HS-5 (cell line): ENCODE data around the gene RPS19.
"Not testable (repeated sequence)": the region's sequence is repeated elsewhere in the genome, so short reads cannot be mapped to it uniquely, and the experiment has no call there.

Source experiments
- DNase-seq: peaks from one replicate; pipeline ENCODE4 v3.0.0-alpha.2; 2012; ENCODE audit warnings: low read depth

RPS19 gene

DNA sequence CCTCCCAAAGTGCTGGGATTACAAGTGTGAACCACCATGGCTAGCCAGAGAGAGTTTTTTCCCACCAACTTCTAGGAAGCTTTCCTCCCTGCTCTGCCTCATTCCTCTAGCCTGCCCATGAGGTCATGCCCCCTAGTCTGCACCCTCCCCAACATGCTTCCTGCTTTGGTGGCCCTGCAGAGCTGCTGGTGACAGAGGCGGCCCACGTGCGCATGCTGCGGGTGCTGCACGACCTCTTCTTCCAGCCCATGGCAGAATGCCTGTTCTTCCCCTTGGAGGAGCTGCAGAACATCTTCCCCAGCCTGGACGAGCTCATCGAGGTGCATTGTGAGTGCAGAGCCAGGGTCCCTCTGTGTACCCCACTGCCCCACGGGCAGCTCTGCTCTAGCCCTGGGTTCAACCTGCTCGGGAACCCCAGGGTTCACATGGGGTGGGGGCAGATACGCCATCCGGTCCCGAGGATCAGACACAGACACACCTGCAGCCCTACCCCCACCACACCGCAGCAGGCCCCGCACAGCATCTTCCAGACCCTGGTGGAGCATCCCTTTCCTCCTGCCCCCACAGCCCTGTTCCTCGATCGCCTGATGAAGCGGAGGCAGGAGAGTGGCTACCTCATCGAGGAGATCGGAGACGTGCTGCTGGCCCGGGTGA, 41.8 kb downstream of the RPS19 start:
- no peak for DNase-seq

DNA sequence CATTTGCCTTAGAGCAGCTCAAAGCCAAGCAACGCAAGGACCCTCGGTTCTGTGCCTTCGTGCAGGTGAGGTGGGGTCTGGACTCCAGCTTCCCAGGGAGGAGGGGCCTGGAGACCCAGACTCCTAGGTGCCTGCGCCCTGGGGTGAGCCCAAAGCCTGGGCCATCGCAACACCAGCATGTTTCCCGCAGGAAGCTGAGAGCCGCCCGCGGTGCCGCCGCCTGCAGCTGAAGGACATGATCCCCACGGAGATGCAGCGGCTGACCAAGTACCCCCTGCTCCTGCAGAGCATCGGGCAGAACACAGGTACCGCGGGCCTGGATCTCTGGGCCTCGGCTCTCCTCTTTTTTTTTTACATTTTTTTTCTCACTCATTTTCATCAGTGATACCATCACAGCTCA, 42.5 kb downstream of the RPS19 start:
- DNase-seq, result no peak

DNA sequence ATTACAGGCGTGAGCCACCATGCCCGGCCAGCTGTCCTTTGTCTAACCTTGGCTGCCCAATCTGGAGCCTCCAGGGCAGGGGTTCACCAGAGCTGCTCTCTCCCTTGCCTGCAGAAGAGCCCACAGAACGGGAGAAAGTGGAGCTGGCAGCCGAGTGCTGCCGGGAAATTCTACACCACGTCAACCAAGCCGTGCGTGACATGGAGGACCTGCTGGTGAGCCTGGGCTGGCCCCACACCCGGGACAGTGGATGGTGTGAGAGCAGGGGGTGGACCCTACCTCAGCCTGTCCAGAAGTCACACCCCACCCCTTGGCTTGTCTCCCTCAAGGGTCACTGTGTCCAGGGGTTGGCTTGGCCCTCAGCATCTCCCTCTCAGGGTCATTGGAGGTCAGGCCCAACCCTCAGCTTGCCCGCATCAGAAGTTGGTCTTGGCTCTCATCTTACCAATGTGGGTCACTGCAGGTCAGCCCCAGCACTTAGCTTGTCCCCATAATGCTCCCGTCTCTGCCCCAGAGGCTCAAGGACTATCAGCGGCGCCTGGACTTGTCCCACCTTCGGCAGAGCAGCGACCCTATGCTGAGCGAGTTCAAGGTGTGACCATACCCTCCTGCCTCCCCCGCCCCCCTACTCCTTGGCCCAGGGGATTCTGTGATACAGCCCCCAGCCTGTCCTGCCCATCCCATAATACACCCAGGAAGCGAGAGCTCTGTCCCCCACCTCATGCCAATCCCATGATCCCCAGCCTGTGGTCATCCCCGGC, 43.3 kb downstream of the RPS19 start:
- DNase-seq, result no peak

DNA sequence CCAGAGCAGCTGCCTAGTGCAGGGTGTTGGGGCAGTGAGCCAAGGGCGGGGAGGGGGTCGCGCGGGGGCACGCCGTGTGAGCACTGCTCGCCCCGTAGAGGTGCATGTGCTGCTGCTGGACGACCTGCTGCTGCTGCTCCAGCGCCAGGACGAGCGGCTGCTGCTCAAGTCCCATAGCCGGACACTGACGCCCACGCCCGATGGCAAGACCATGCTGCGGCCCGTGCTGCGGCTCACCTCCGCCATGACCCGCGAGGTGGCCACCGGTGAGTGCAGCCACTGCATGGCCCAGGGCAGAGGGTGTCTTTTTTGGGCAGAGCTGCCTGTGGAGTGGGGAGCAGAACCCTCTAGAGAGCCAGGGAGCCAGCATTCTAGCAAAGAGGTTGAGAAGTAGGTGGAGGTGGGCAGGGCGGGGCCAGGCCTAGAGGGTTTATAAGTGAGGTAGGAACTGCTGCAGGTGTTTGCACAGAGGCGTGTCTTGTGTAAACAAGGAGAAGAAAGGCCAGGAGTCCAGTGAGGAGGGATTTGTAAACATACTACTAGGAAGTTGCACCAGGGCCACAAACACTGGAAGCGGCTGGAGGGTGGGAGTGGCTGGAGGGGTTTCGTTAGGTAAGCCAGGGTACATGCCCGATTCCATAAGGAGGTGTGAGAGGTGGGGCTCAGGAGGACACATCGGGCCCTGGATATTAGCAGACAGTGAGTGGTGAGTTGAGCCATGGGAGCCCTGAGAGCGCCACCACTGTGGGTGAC, 44.2 kb downstream of the RPS19 start:
- DNase-seq, result no peak

DNA sequence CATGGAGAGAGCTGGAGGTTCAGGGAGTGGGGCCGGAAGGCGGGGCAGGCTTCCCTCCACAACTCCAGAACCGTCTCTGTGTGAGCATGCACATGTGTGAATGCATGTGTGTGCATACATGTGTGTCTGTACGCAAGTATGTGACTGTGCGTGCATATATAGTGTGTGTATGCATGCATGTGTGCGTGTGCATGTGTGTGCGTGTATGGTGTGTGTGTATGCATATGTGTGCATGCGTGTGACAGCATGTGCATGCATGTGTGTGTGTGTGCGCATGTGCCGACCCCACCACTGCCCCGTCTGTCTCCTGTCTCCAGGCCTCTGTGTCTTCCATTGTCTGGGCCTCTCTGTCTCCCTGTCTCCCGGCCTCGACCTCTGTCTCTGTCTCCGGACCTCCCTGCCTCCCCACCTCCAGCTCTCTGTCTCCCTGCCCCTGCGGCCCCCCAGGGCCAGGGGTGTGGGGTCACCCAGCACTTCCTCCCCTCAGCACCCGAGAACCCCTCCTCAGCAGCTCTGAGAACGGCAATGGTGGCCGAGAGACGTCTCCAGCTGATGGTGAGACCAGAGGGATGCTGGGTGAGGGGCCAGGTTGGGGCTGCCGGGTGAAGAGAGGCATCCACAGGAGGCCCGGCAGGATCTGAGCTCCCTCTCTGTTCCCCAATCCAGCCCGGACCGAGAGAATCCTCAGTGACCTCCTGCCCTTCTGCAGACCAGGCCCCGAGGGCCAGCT, 45.4 kb downstream of the RPS19 start:
- DNase-seq, result no peak

DNA sequence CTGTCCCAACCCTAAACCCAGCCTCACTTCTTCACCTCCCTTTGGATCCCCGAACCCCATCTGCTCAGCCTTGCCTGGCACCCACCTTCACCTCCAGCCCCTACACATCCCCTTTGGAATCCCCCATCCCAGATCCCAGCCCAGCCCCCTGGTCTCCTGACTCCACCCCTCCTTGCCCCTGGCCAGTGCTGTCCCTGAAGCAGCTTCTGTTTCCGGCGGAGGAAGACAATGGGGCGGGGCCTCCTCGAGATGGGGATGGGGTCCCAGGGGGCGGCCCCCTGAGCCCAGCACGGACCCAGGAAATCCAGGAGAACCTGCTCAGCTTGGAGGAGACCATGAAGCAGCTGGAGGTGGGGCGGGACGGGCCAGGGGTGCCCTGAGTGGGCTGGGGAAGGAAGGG, 46.2 kb downstream of the RPS19 start:
- no peak for DNase-seq

DNA sequence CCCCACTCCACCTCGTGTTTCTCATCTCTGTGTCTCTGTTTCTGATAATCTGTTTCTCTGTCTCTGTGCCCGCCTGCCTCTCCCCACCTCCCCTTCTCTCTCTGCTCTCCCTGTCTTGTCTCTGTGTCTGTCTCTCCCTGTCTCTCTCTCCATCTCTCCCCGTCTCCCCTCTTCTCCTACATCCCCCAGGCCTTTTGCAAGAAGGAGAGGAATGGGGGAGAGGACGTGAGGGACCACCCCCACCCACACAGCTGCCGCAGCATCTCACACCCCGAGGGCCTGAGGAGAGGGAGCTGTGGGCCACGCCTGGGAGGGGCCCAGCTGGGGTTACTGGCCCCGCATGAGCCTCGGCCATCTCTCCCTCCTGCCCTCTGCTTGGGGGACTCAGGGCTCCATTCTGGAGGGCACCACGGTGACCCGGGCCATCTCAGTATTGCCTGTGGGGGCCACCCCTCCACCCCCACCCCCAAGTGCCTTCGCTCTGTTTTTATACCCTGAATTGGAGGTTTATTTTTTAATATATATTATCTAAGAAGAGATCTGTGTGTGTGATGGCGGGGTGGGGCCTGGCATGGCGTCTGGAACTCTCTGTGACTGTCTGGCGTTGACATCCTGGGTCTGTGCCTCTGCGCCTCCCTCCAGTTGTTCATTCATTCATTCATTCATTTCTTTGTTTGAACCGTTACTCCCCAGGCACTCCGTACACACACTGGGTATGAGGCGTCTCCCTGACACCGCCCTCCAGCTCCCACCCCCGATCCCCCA, 47.0 kb downstream of the RPS19 start:
- no peak for DNase-seq

DNA sequence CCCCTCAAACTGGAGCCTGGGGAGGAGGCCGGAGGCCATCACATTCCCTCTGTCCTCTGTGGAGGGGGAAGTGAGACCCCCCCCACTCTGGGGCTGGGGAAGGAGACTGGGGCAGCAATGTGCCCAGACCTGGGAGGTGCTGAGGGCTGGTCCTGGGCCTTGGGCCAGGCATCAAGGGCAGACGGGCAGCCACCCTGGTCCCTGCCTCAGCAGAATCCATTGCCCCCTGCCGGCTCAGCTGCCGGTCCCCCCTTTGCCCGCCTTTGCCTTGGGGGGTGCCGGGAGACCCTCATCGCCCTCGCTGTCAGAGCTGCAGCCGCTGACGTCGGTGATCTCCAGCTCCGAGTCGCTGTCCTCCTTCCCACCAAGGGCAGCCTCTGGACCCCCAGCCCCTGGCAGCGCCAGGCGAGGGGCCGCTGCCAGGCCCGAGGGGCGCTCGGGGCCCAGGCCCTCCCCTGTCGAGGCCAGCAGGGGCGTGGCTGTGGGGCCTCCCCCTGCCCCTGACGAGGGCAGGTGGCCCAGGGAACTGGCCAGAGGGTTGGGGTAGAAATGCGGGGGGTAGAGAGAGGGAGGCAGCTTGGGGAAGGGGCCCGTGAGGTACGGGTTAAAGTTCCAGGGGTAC, 48.0 kb downstream of the RPS19 start:
- DNase-seq, result no peak

DNA sequence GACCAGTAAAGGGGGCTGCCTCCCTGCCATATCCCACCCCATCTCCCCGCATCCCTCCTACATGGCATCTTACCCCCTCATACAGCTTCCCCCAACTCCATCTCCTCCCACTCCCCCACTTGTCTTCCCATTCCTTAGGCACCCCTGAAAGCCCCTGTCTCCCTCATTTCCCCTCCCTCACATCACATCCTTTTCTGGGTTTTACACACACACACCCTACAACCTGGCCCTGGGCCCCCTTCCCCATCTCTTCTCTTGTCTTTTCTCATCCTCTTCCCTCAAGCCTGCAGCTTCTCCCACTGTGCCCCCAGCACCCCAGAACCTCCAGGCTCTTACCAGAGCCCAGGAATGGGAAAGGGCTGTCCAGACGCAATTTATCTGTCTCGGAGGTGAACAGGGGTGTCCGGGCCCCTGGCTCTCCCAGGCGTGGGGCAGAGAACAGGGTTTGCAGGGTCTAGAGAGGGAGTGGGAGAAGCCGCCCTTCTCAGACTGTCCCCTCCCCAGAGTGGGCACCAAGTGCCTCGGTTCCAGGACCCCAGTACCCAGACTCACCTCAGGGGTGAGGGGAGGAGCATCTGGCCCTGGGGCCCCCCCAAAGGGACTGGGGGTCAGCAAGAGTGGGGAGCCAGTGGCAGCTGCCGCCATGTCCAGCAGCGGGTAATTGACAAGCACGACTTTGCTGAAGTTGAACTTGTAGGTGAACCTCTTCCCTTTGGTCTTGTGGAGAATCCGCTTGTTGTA, 48.8 kb downstream of the RPS19 start:
- DNase-seq, result no peak

DNA sequence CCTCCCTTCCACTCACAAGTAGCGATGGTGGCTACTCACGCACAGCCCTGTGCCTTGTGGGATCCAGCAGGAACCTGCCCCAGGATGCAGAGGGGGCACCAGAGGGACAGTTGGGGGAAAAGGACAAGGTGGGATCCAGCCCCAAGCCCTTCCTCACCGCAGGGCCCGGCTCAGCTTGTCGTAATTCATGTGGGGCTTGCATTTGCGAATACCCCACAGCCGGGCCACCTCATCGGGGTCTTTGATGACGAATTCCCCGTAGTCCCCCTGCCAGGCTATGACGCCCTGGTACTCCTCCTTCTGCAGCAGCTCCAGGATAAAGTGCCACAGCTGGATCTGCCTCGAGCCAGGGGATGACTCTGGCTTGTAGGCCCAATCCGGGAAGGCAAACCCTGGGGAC, 49.7 kb downstream of the RPS19 start:
- no peak for DNase-seq

DNA sequence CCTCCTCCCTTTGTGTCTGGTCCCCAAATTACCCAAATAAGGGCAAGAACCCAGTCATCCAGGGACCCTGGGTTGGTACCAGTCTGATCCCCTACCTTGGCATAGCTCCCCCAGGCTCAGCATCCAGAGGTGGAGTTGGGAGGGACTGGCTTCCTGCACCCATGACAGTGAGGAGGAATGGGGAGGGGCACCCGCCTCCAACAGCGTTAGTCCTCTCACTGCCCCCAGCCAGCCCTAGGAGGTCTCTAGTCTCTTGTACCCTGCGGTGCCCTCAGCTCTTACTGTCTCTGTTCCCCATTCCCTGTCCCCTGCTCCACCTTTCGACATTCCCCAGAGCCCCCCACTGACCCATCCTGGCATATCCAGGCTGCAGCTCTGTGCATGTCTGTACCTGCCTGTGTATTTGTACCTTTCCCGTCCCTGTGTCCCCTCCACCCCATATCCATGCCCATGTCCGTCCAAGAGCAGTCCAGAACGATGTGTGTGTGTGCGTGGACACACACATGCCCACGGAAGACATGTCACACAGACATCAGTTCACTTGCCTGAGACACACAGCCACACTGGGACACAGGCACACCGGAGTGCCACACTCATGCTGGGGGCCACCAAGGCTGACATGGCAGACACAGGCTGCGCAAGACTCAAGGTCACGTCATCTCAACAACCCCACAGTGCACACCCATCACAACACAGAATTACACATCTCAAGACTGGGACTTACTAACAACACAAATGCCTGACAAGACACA, 50.4 kb downstream of the RPS19 start:
- no peak for DNase-seq

DNA sequence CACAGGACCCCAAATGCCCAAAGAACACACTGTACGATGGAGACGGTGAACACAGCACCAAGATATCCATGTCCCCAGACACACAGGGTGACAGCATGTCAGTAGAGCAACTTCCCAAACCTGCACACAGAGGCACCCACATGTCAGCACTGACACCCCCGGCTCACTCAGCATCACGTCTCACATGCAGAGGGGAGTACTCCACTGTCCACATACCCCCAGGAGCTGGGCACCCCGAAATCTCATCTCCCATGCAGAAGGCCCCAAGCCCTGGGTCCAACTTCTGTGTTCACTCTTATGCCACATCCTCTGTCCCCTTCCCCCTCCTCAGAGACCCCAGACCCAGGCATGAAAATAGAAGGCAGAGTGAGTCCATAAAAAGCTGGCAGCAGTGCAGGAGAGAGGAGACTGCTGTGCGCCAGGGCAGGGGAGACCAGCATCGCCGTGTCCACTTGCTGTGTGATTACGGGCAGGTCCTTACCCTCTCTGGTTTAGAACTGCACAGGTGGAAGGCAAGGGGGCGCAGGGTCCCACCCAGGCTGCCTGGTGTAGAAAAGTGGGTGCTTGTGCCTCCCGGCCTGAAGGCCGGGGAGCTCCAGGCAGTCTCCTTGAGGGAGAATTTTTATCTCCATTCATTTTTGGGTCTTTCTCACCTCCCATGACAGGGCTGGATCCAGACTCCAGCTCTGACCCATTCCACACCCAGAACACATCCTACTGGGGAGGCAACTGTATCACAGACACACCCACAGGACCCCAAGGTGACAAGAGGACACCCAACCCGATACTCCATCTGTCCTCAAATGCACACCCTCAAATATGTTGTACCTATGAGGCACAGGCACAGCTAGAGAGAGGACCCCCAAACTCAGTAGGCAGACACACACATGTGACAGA, 51.2 kb downstream of the RPS19 start:
- DNase-seq, result no peak

DNA sequence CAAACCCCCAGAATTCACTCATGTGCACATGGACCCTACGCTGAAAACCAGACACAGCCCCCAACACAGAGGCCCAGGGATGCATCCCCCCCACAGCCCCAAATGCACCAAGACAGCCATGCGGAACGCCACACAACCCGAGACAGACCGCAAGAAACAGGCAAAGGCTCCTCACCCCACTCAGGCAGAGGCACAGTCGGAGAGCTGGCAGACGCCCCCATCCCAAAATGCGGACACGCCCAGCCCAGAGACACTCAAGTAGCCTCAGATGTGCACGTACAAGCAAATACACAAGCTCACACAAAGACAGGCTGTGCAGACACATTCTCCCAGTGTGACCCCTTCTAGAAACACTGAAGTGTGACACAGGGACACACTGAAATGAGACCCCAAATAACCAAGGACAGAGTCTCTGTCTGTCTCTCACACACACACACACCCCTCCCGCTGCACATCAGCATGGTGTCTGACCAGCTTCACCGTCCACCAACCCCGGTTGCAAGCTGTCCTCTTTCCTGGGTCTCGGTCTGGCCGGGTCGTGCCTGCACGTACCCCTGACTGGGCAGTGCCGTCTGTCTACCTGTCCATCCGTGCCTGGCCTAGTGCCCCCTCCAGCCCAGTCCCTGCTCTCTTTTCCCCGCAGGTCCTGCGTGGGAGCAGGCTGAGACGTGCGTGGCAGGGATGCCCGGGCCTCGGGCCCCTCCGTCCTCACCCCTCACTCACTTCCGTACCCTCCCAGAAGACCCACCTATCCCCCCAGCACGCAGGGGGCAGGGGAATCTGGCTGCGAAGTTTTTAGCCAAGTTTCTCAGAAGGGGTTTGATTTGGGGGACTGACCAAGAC, 52.1 kb downstream of the RPS19 start:
- DNase-seq, result no peak

DNA sequence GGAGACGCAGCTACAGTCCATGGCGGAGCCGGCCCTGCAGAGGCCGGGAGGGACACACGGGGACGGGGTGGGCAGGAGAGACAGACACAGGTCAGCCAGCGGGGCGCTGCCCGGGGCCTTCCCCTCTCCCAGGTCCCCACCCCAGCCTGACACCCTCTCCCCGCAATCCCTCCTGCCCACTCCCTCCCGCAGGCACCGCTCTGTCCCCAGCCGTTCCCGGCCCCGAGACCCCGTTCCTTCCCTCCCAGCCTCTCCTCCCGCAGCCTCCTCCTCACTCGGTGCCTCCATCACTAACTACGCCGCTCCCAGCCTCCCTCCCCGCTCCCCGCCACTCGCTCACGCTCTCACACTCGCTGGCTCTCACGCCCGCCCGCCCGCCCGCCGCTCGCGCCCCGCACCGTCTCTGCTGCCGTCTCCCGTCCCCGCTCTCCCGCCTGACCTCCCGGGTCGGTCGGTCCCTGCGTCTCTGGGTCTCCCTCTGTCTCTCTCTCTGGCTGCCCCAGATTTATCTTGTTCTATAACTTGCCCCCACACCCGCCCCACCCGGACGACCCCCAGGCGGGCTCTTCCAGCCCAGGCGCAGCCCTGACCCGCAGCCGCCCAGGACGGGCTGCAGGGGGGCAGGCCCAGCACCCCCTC, 53.0 kb downstream of the RPS19 start:
- DNase-seq, result no peak

DNA sequence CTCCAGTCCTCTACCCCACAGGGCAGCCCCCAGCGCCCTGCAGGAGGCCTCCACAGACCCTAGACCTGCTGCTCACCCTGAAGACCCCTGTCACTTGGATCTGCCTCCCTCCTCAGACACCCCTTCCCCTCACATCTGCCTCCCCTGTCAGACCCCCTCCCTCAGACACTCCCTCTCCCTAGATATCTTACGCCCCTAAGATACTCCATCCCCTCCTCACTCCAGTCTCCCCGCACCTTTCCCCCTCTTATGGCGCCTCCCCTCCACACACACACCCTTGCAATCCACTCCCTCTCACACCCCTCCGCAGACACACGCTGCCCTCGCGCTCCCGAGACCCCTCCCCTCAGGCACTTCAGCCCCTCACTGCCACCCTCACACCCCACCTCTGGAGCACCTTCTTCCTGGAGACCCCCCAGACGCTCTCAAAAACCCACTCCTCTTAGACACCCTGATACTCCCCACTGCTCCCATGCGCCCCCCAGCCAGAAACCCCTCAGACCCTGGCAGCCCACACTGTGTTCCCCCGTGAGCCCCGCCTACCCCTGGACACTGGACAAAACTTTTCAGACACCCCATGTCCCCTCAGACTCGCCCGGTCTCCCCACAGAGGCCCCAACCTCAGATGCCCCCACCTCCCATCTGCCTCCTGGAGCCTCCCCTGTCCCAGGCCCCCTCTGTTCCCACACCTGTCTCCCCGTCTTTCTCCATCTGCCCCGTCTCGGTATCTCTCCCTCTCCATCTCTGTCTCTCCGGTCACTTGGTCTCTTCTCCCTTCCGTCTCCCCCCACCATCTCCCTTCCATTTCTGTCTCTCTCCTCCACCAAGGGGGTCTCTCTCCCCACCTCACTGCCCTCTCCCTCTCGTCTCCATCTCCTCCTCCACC, 53.7 kb downstream of the RPS19 start:
- DNase-seq, result no peak

DNA sequence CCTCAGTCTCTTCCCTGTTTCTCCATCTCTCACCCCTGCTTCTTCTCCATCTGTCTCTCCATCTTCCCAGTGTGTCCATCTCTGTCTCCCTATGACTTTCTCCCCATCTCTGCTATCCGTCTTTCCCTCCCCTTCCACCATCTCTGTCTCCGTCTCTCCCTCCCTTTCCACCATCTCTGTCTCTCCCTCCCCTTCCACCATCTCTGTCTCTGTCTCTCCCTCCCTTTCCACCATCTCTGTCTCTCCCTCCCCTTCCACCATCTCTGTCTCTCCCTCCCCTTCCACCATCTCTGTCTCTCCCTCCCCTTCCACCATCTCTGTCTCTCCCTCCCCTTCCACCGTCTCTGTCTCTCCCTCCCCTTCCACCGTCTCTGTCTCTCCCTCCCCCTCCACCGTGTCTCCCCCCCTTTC, 54.4 kb downstream of the RPS19 start:
- not testable (repeated sequence) for DNase-seq
